ENCODE results near the gene NOA1.

Gene NOA1

GRCh38 chr4:56995525-56995924 lies 18.1 kb upstream of the NOA1 start:
- H3K4me2 ChIP-seq (ENCODE audit: low read depth, low read length, poor library complexity, severe bottlenecking), result no peak overlapping the region
- no peaks in the 10 kb centered on the region for H3K4me1 ChIP-seq (ENCODE audit: insufficient read depth, low read length, poor library complexity, severe bottlenecking)
- no peak overlapping the region for H3K9ac ChIP-seq (ENCODE audit: low read depth, low read length, poor library complexity, severe bottlenecking)
- TF ChIP-seq CTCF (conservative IDR thresholded peaks at IDR 0.05; ENCODE audit: low read length), result no peak
- H3K9me2 ChIP-seq (replicated peaks; ENCODE audit: low read depth, low read length), result no peaks in the 10 kb centered on the region
- H3K9me3 ChIP-seq (ENCODE audit: insufficient read depth, low read depth, low read length), result no peaks in the 10 kb centered on the region
- H3K36me3 ChIP-seq (ENCODE audit: insufficient read depth, low read length), result peaks cover 89% of the 10 kb centered on the region
- peaks cover 29% of the 10 kb centered on the region for H4K20me1 ChIP-seq (ENCODE audit: insufficient read depth, low read length, poor library complexity, severe bottlenecking)
- H3K4me3 ChIP-seq (ENCODE audit: low read length, poor library complexity, severe bottlenecking), result no peak overlapping the region
- H2AFZ ChIP-seq (ENCODE audit: low read length), result no peak overlapping the region
- peaks cover 33% of the 10 kb centered on the region; the same call in 1 of the 2 replicates for H3K79me2 ChIP-seq (ENCODE audit: insufficient read depth, low read length)
- no peaks in the 10 kb centered on the region for H3K27me3 ChIP-seq (ENCODE audit: insufficient read depth, low read length, poor library complexity, severe bottlenecking)
- no peaks in the 10 kb centered on the region for H3F3A ChIP-seq (ENCODE audit: low read depth)

- Histone ChIP-seq H4K20me1 (ENCODE audit: insufficient read depth, low read length, poor library complexity, severe bottlenecking) (peaks cover 67% of the 10 kb centered on the region), H3K9me2 (replicated peaks; ENCODE audit: low read depth, low read length) (no peaks in the 10 kb centered on the region), H3K79me2 (ENCODE audit: insufficient read depth, low read length) (peaks cover 72% of the 10 kb centered on the region), H3K4me3 (ENCODE audit: low read length, poor library complexity, severe bottlenecking) (no peak overlapping the region), H3K9me3 (ENCODE audit: insufficient read depth, low read depth, low read length) (no peaks in the 10 kb centered on the region), H3K27me3 (ENCODE audit: insufficient read depth, low read length, poor library complexity, severe bottlenecking) (no peaks in the 10 kb centered on the region), H3F3A (ENCODE audit: low read depth) (no peaks in the 10 kb centered on the region), H3K9ac (ENCODE audit: low read depth, low read length, poor library complexity, severe bottlenecking) (no peak overlapping the region), H3K4me2 (ENCODE audit: low read depth, low read length, poor library complexity, severe bottlenecking) (no peak overlapping the region), H2AFZ (ENCODE audit: low read length) (no peak overlapping the region), H3K36me3 (ENCODE audit: insufficient read depth, low read length) (peaks cover 89% of the 10 kb centered on the region), H3K4me1 (ENCODE audit: insufficient read depth, low read length, poor library complexity, severe bottlenecking) (peaks cover 3% of the 10 kb centered on the region)
- TF ChIP-seq CTCF (conservative IDR thresholded peaks at IDR 0.05; ENCODE audit: low read length) (no peak), EZH2phosphoT487 (IDR thresholded peaks at IDR 0.05; ENCODE audit: borderline replicate concordance) (no peak)
These were observed 12.9 kb upstream of the NOA1 start for GRCh38 chr4:56990109-56990905.

- H3K79me2 ChIP-seq (ENCODE audit: insufficient read depth, low read length), result peaks cover 96% of the 10 kb centered on the region
- H3K9ac ChIP-seq (ENCODE audit: low read depth, low read length, poor library complexity, severe bottlenecking), result no peak overlapping the region
- H3F3A ChIP-seq (ENCODE audit: low read depth), result no peaks in the 10 kb centered on the region
- H3K9me3 ChIP-seq (ENCODE audit: insufficient read depth, low read depth, low read length), result no peaks in the 10 kb centered on the region
- TF ChIP-seq EZH2phosphoT487 (IDR thresholded peaks at IDR 0.05; ENCODE audit: borderline replicate concordance), result no peak
- TF ChIP-seq CTCF (conservative IDR thresholded peaks at IDR 0.05; ENCODE audit: low read length), result no peak
- H2AFZ ChIP-seq (ENCODE audit: low read length), result no peak overlapping the region
- H3K36me3 ChIP-seq (ENCODE audit: insufficient read depth, low read length), result peaks cover 60% of the 10 kb centered on the region
- H3K4me2 ChIP-seq (ENCODE audit: low read depth, low read length, poor library complexity, severe bottlenecking), result no peak overlapping the region
- H4K20me1 ChIP-seq (ENCODE audit: insufficient read depth, low read length, poor library complexity, severe bottlenecking), result peaks cover 95% of the 10 kb centered on the region
- no peaks in the 10 kb centered on the region for H3K9me2 ChIP-seq (replicated peaks; ENCODE audit: low read depth, low read length)
- no peak overlapping the region for H3K4me3 ChIP-seq (ENCODE audit: low read length, poor library complexity, severe bottlenecking)
- H3K4me1 ChIP-seq (ENCODE audit: insufficient read depth, low read length, poor library complexity, severe bottlenecking), result peaks cover 28% of the 10 kb centered on the region
- no peaks in the 10 kb centered on the region for H3K27me3 ChIP-seq (ENCODE audit: insufficient read depth, low read length, poor library complexity, severe bottlenecking)
These were observed 9.5 kb upstream of the NOA1 start for GRCh38 chr4:56986952-56987351.
